NCI-H128 (cell line): Measurements from ENCODE around the gene ASIC1.

Experiments
- DNase-seq: peaks from one replicate; lab custom pipeline; 2025; ENCODE audit not compliant: unreplicated experiment; lab: John Stamatoyannopoulos, UW

ASIC1 gene

GRCh38 chr12:50060120-50060468 is 2.7 kb downstream of the ASIC1 start:
- no peak for DNase-seq

- DNase-seq, result no peak
Measured at GRCh38 chr12:50061171-50061570, 3.8 kb downstream of the ASIC1 start.

GRCh38 chr12:50061946-50062686 is 4.7 kb downstream of the ASIC1 start:
- no peak for DNase-seq

GRCh38 chr12:50062728-50063460 is 5.5 kb downstream of the ASIC1 start:
- DNase-seq, result no peak

GRCh38 chr12:50065726-50066310 is 8.4 kb downstream of the ASIC1 start:
- DNase-seq, result no peak

- no peak for DNase-seq
Measured at GRCh38 chr12:50066402-50066801, 9.0 kb downstream of the ASIC1 start.

- no peak for DNase-seq
Measured at GRCh38 chr12:50069069-50069468, 11.7 kb downstream of the ASIC1 start.

GRCh38 chr12:50069539-50069938 is 12.1 kb downstream of the ASIC1 start:
- DNase-seq, result no peak

- peak; percentile 44 for DNase-seq
Measured at GRCh38 chr12:50070314-50071060, 13.1 kb downstream of the ASIC1 start.

GRCh38 chr12:50072198-50072907 is 15.0 kb downstream of the ASIC1 start:
- DNase-seq, result no peak

GRCh38 chr12:50073206-50073605 is 15.8 kb downstream of the ASIC1 start:
- DNase-seq, result no peak

- no peak for DNase-seq
Measured at GRCh38 chr12:50073712-50074111, 16.3 kb downstream of the ASIC1 start.

GRCh38 chr12:50074936-50075807 is 17.8 kb downstream of the ASIC1 start:
- peak; percentile 72 for DNase-seq

- DNase-seq, result no peak
Measured at GRCh38 chr12:50075808-50076170, 18.4 kb downstream of the ASIC1 start.

GRCh38 chr12:50077099-50077498 is 19.7 kb downstream of the ASIC1 start:
- DNase-seq, result no peak

- DNase-seq, result no peak
Measured at GRCh38 chr12:50078281-50078680, 20.9 kb downstream of the ASIC1 start.

- no peak for DNase-seq
Measured at GRCh38 chr12:50079771-50080170, 22.4 kb downstream of the ASIC1 start.

GRCh38 chr12:50081096-50081808 is 23.9 kb downstream of the ASIC1 start:
- DNase-seq, result no peak

- DNase-seq, result no peak
Measured at GRCh38 chr12:50082644-50083043, 25.2 kb downstream of the ASIC1 start.
